K562 (cell line): ENCODE results near the gene ANP32B. TPM values are rescaled to one million over a fixed set of nuclear protein-coding genes. Genes with fewer than 3 reads are reported as not detected.

Experiments used
- CREM ChIP-seq: IDR thresholded peaks from 2 replicates; pipeline ENCODE4 v1.6.1; 2014; ENCODE audit warnings: antibody characterized with exemption, low read depth
- DDX20 ChIP-seq: fragments of 450-650 bp; IDR thresholded peaks from 2 replicates; pipeline ENCODE4 v1.6.1; 2016; ENCODE audit warnings: missing genetic modification characterization, low read depth, mild to moderate bottlenecking, missing compliant biosample characterization, moderate library complexity
- GABPB2 ChIP-seq: fragments of 250-450 bp; sonication (Bioruptor Pico); conservative IDR thresholded peaks from 2 replicates; pipeline ENCODE4 v1.5.1; 2021; ENCODE audit warnings: mild to moderate bottlenecking
- GTF2F1 ChIP-seq: IDR thresholded peaks from 2 replicates; pipeline ENCODE4 v1.6.1; 2011; ENCODE audit warnings: low read depth, low read length, improper control_type of control experiment
- KLF16 ChIP-seq: IDR thresholded peaks from 2 replicates; pipeline ENCODE4 v1.6.1; 2016; ENCODE audit warnings: antibody characterized with exemption
- MAX ChIP-seq: sonication (generic); formaldehyde crosslinking; IDR thresholded peaks from 2 replicates; pipeline ENCODE4 v1.9.0; 2022; ENCODE audit warnings: mild to moderate bottlenecking, missing genetic modification reagents
- MLLT1 ChIP-seq, 2 experiments: fragments of 450-650 bp; IDR thresholded peaks; 2 replicates each; pipeline ENCODE4 v1.6.1; 2016
- PURB ChIP-seq: sonication (generic); formaldehyde crosslinking; IDR thresholded peaks from 2 replicates; pipeline ENCODE4 v1.9.0; 2021; ENCODE audit warnings: low read depth, mild to moderate bottlenecking, missing genetic modification reagents
- RAD51 ChIP-seq: fragments of 450-650 bp; IDR thresholded peaks from 2 replicates; pipeline ENCODE4 v1.7.1; 2016; ENCODE audit warnings: low read depth, mild to moderate bottlenecking, borderline replicate concordance
- RBM14 ChIP-seq: fragments of 200-400 bp; formaldehyde crosslinking; IDR thresholded peaks from 2 replicates; pipeline ENCODE4 v1.6.1; 2018; ENCODE audit warnings: low read depth, mild to moderate bottlenecking, low read length, moderate library complexity, borderline replicate concordance; ENCODE audit not compliant: insufficient read depth
- RNF2 ChIP-seq: sonication (generic); IDR thresholded peaks from 2 replicates; pipeline ENCODE4 v1.6.1; 2016
- XRCC4 ChIP-seq: IDR thresholded peaks from one replicate; pipeline ENCODE4 v1.6.1; 2011; ENCODE audit not compliant: insufficient read depth, insufficient read length; ENCODE audit errors: extremely low read depth
- ZC3H11A ChIP-seq: IDR thresholded peaks from 2 replicates; pipeline ENCODE4 v1.6.1; 2012; ENCODE audit warnings: low read depth, low read length, improper control_type of control experiment
- ZFP91 ChIP-seq: sonication (generic); formaldehyde crosslinking; IDR thresholded peaks from 2 replicates; pipeline ENCODE4 v1.8.0; 2022; ENCODE audit warnings: mild to moderate bottlenecking, missing genetic modification reagents
- ZHX1 ChIP-seq: fragments of 150-350 bp; conservative IDR thresholded peaks from 2 replicates; pipeline ENCODE4 v1.6.1; 2014; ENCODE audit warnings: low read length
- ZNF175 ChIP-seq: fragments of 200-800 bp; sonication (Bioruptor generic); IDR thresholded peaks from 2 replicates; pipeline ENCODE4 v1.6.1; 2016; ENCODE audit warnings: low read depth, mild to moderate bottlenecking, missing genetic modification characterization, missing compliant biosample characterization
- ZNF224 ChIP-seq: sonication (generic); formaldehyde crosslinking; IDR thresholded peaks from 2 replicates; pipeline ENCODE4 v1.8.0; 2022; ENCODE audit warnings: mild to moderate bottlenecking, missing genetic modification reagents
- ZNF584 ChIP-seq: fragments of 200-800 bp; sonication (Bioruptor generic); IDR thresholded peaks from 2 replicates; pipeline ENCODE4 v1.6.1; 2016; ENCODE audit warnings: low read depth, mild to moderate bottlenecking, missing genetic modification characterization, missing compliant biosample characterization
- ZNF79 ChIP-seq: fragments of 250-450 bp; sonication (Bioruptor Pico); IDR thresholded peaks from 2 replicates; pipeline ENCODE4 v1.4.0; 2020; ENCODE audit warnings: low read depth, mild to moderate bottlenecking, moderate library complexity
- polyA plus RNA-seq, 8 experiments: library from polyadenylated mRNA; depleted of rRNA in 4 of 8; stranded (reverse) in 5 of 8; unstranded in 3 of 8; fragments of >200 nt; fragmentation: Nextera tagmentation in 2 of 8; fragmentation: Illumina TruSeq in 1 of 8; extraction: Ambion mirVana in 2 of 8; extraction: Trizol in 1 of 8; gene quantifications; 2 replicates each; pipeline versions ENCODE4 v1.2.1 to v1.2.3, GENCODE V29; 2011 to 2014; ENCODE audit warnings: inconsistent platforms in 1 of 8, missing spikeins in 1 of 8
- total RNA-seq, 7 experiments: library from RNA; depleted of rRNA in 6 of 7; stranded (reverse); fragments of >200 nt in 6 of 7; fragmentation: Illumina TruSeq in 2 of 7; extraction: Trizol in 2 of 7; gene quantifications; 2 replicates each; pipeline versions ENCODE4 v1.2.1 to v1.2.3, GENCODE V29; 2011 to 2021; ENCODE audit warnings: low replicate concordance in 1 of 7

Gene ANP32B
- total and polyA plus RNA-seq, 9 of the 15 experiments (the other 6 are each of a cell fraction or from before 2014, with no cell fraction given) = 68.9 to 815 (median 141) TPM

- TF ChIP-seq ZHX1 (no peak), RNF2 (no peak), XRCC4 (no peak), ZFP91 (CRISPR knock-in tag) (no peak), ZNF224 (CRISPR knock-in tag) (no peak), RAD51 (no peak), RBM14 (no peak), MAX (CRISPR knock-in tag) (peak; percentile 65; the same call in 1 of the 2 replicates), ZC3H11A (no peak), ZNF584 (CRISPR knock-in tag) (peak; percentile 88), MLLT1 (IDR thresholded peaks at IDR 0.05) (peak in 1 of 2 experiments; percentile 23; a peak in 1 of 4 replicates), ZNF175 (peak; percentile 83; the same call in 1 of the 2 replicates), GABPB2 (CRISPR knock-in tag) (no peak), ZNF79 (no peak), DDX20 (tag) (0 out of 2 replicates have a peak, but pooled peaks have one; percentile 24), PURB (CRISPR knock-in tag) (no peak), CREM (peak; percentile 93), GTF2F1 (peak; percentile 36; the same call in 1 of the 2 replicates), KLF16 (no peak)
Measured at GRCh38 chr9:98045234-98046179, 62.4 kb downstream of the ANP32B start (continued).
